ENCODE results near the gene DENND1A.
"Not testable (repeated sequence)": the region's sequence is repeated elsewhere in the genome, so short reads cannot be mapped to it uniquely, and the experiment has no call there.

The DENND1A gene

GRCh38 chr9:123815856-123816255 is 114.1 kb downstream of the DENND1A start:
- DNase-seq (ENCODE audit: low read depth), result not testable (repeated sequence)

- DNase-seq (ENCODE audit: low read depth), result no peak
Observed at GRCh38 chr9:123814496-123814895, 115.4 kb downstream of the DENND1A start.

- no peak for DNase-seq (ENCODE audit: low read depth)
Observed at GRCh38 chr9:123812984-123813383, 116.9 kb downstream of the DENND1A start.

- DNase-seq (ENCODE audit: low read depth), result peak; percentile 10
Observed at GRCh38 chr9:123807251-123807650, 122.7 kb downstream of the DENND1A start.

- no peak for DNase-seq (ENCODE audit: low read depth)
Observed at GRCh38 chr9:123806829-123807228, 123.1 kb downstream of the DENND1A start.

- no peak for DNase-seq (ENCODE audit: low read depth)
Observed at GRCh38 chr9:123798195-123798594, 131.7 kb downstream of the DENND1A start.

- DNase-seq (ENCODE audit: low read depth), result no peak
Observed at GRCh38 chr9:123796618-123797484, 133.1 kb downstream of the DENND1A start.

- DNase-seq (ENCODE audit: low read depth), result no peak
Observed at GRCh38 chr9:123796094-123796493, 133.8 kb downstream of the DENND1A start.

- DNase-seq (ENCODE audit: low read depth), result no peak
Observed at GRCh38 chr9:123795336-123795735, 134.6 kb downstream of the DENND1A start.

GRCh38 chr9:123792501-123792900 is 137.4 kb downstream of the DENND1A start:
- DNase-seq (ENCODE audit: low read depth), result no peak

- DNase-seq (ENCODE audit: low read depth), result peak; percentile 19
Observed at GRCh38 chr9:123789554-123790292, 140.2 kb downstream of the DENND1A start.

GRCh38 chr9:123787416-123787815 is 142.5 kb downstream of the DENND1A start:
- DNase-seq (ENCODE audit: low read depth), result no peak

- DNase-seq (ENCODE audit: low read depth), result peak; percentile 33
Observed at GRCh38 chr9:123784518-123784917, 145.4 kb downstream of the DENND1A start.

- no peak for DNase-seq (ENCODE audit: low read depth)
Observed at GRCh38 chr9:123778232-123778902, 151.6 kb downstream of the DENND1A start.

- no peak for DNase-seq (ENCODE audit: low read depth)
Observed at GRCh38 chr9:123776708-123777537, 153.0 kb downstream of the DENND1A start.

GRCh38 chr9:123775289-123776284 is 154.3 kb downstream of the DENND1A start:
- no peak for DNase-seq (ENCODE audit: low read depth)

GRCh38 chr9:123773783-123774182 is 156.1 kb downstream of the DENND1A start:
- DNase-seq (ENCODE audit: low read depth), result no peak

GRCh38 chr9:123772967-123773366 is 157.0 kb downstream of the DENND1A start:
- DNase-seq (ENCODE audit: low read depth), result no peak

- DNase-seq (ENCODE audit: low read depth), result no peak
Observed at GRCh38 chr9:123772374-123772773, 157.6 kb downstream of the DENND1A start.

GRCh38 chr9:123771690-123772089 is 158.2 kb downstream of the DENND1A start:
- peak; percentile 45 for DNase-seq (ENCODE audit: low read depth)

Measured in amniotic epithelial cell (primary cell).